Sigmoid colon (tissue), 7 donors: Measurements from ENCODE around the gene STK32B. TPM values are rescaled to one million over a fixed set of nuclear protein-coding genes. Genes with fewer than 3 reads are reported as not detected.

Experiments used
- DNase-seq: peaks from one replicate; pipeline ENCODE4 v3.0.0-alpha.2; 2019
- H3K27ac ChIP-seq, 4 donors: fragments of 200-600 bp; sonication (generic); one replicate each; pipeline ENCODE4 v1.5.1; 2016 to 2019; ENCODE audit warnings: mild to moderate bottlenecking in 1 of 4
- H3K27me3 ChIP-seq, 3 donors: fragments of 200-600 bp; sonication (generic); one replicate each; pipeline ENCODE4 v1.5.1; 2019; ENCODE audit warnings: mild to moderate bottlenecking in 1 of 3
- H3K36me3 ChIP-seq, 4 donors: fragments of 200-600 bp; sonication (generic); one replicate each; pipeline ENCODE4 v1.5.1; 2016 to 2019
- H3K4me1 ChIP-seq, 4 donors: fragments of 200-600 bp; sonication (generic); one replicate each; pipeline ENCODE4 v1.5.1; 2017 to 2019
- H3K4me3 ChIP-seq, 4 donors: fragments of 200-600 bp; sonication (generic); one replicate each; pipeline ENCODE4 v1.5.1; 2017 to 2019; ENCODE audit warnings: mild to moderate bottlenecking in 2 of 4, moderate library complexity in 1 of 4
- H3K9me3 ChIP-seq, 4 donors: fragments of 200-600 bp in 3 of 4; sonication (generic) in 3 of 4; one replicate each; pipeline versions ENCODE4 v1.5.1 to v1.6.1; 2013 to 2019
- EP300 ChIP-seq, 4 donors: sonication (generic); formaldehyde crosslinking; IDR thresholded peaks; one replicate each; pipeline ENCODE4 v1.6.1; 2017; ENCODE audit warnings: antibody characterized with exemption in 4 of 4
- POLR2A ChIP-seq, 2 donors: fragments of 450-650 bp; IDR thresholded peaks; one replicate each; pipeline ENCODE4 v1.6.1; 2016; ENCODE audit warnings: antibody characterized with exemption in 2 of 2, mild to moderate bottlenecking in 2 of 2, moderate library complexity in 2 of 2
- POLR2AphosphoS5 ChIP-seq, 4 donors: sonication (generic); formaldehyde crosslinking; IDR thresholded peaks; one replicate each; pipeline ENCODE4 v1.6.1; 2017; ENCODE audit warnings: antibody characterized with exemption in 4 of 4
- WGBS, 2 donors: extraction: QIAGEN DNeasy Blood & Tissue Kit; methylation state at CpG; one replicate each; pipeline ENCODE4 v1.1.7; 2013; 5-methylcytosine and 5-hydroxymethylcytosine counted together
- intact Hi-C: fragments of 100-400 bp; cut with DNase I; formaldehyde crosslinking; loops from one replicate; pipeline ENCODE4 v1.15.1; 2023
- polyA plus RNA-seq, 3 donors: library from polyadenylated mRNA; stranded (reverse); fragments of 200-250 nt; gene quantifications; one replicate each; pipeline ENCODE4 v1.2.3, GENCODE V29; 2013
- total RNA-seq, 4 donors: library from RNA; depleted of rRNA; stranded (reverse); fragments of >200 nt; gene quantifications; one replicate each; pipeline ENCODE4 v1.1.0, GENCODE V29; 2016
- TF ChIP-seq, protein P1 (sequence below), 4 experiments: fragments of 450-650 bp in 3 of 4; fragments of 200-600 bp in 1 of 4; IDR thresholded peaks; one replicate each; pipeline ENCODE4 v1.5.1; 2016 to 2019; ENCODE audit warnings: antibody characterized with exemption in 4 of 4, mild to moderate bottlenecking in 3 of 4, moderate library complexity in 2 of 4
- donor health status: healthy with polysubstance abuse.
- donor health status: Bipolar disorder and iron deficiency.
- donor health status: healthy.

Gene STK32B
- total and polyA plus RNA-seq, 7 donors, result 0.23 to 3.9 (median 1.8) TPM

DNA sequence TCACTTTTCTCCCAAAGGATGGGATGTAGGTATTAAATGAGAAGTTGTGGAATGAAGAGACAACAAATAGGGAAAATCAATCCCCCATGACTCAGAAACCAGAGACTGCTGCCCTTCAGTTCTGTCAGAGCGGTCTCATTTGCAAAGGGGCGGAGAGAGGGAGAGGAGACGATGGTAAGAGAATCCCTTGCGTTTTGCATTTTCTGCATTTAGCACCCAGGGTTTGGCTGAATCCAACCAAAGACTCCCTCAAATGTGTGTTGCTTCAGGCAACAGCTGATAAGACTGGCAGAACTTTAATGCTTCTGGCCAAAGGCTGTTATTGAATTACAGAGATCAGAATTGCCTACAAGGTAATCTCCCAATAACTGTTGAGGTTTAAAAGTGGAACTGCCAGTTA lies 426.9 kb downstream of the STK32B start:
- Histone ChIP-seq H3K27me3 (no peaks in the 10 kb centered on the region), H3K9me3 (peaks cover 0 to 2% (median 0%) of the 10 kb centered on the region in 4 donors), H3K36me3 (no peaks in the 10 kb centered on the region), H3K4me3 (no peak overlapping the region), H3K4me1 (no peaks in the 10 kb centered on the region), H3K27ac (no peak overlapping the region)
- WGBS, 2 donors, result 73 to 75% methylated on average over 4 of the region's 4 CpGs
- intact Hi-C loops, result no loop called here
- DNase-seq, result no peak
- TF ChIP-seq EP300 (IDR thresholded peaks at IDR 0.05) (no peak), POLR2AphosphoS5 (IDR thresholded peaks at IDR 0.05) (no peak), POLR2A (IDR thresholded peaks at IDR 0.05) (no peak)
- TF ChIP-seq, protein P1, sequence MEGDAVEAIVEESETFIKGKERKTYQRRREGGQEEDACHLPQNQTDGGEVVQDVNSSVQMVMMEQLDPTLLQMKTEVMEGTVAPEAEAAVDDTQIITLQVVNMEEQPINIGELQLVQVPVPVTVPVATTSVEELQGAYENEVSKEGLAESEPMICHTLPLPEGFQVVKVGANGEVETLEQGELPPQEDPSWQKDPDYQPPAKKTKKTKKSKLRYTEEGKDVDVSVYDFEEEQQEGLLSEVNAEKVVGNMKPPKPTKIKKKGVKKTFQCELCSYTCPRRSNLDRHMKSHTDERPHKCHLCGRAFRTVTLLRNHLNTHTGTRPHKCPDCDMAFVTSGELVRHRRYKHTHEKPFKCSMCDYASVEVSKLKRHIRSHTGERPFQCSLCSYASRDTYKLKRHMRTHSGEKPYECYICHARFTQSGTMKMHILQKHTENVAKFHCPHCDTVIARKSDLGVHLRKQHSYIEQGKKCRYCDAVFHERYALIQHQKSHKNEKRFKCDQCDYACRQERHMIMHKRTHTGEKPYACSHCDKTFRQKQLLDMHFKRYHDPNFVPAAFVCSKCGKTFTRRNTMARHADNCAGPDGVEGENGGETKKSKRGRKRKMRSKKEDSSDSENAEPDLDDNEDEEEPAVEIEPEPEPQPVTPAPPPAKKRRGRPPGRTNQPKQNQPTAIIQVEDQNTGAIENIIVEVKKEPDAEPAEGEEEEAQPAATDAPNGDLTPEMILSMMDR (IDR thresholded peaks at IDR 0.05), result no peak

DNA sequence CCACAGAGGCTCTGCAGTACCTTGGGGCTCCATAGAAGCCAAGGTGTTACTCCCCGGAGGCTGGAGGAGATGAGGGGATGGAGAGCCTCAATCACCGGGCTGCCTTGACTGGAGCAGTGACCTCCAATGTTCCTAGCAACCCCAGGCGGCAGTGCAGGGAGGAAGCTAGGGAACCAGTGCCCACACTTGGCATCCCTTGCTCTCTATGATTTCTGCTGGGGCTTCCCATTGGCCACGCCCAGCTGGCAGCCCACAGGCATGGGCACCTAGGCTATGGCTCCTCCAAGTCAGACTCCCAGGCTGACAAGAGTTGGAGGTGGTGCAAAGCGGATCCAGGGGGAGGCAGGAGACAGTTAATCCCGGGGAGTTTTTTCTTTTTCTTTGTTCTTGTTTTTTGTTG lies 427.4 kb downstream of the STK32B start:
- TF ChIP-seq POLR2A (IDR thresholded peaks at IDR 0.05), result no peak
- TF ChIP-seq EP300 (IDR thresholded peaks at IDR 0.05), result no peak
- no peak for TF ChIP-seq POLR2AphosphoS5 (IDR thresholded peaks at IDR 0.05)
- TF ChIP-seq, protein P1 (IDR thresholded peaks at IDR 0.05), result no peak
- intact Hi-C loops, result no loop called here
- Histone ChIP-seq H3K9me3 (peaks cover 0 to 2% (median 0%) of the 10 kb centered on the region in 4 donors), H3K27me3 (no peaks in the 10 kb centered on the region), H3K27ac (no peak overlapping the region), H3K4me1 (no peaks in the 10 kb centered on the region), H3K4me3 (no peak overlapping the region), H3K36me3 (no peaks in the 10 kb centered on the region)
- no peak for DNase-seq
- WGBS, 2 donors, result 79 to 89% methylated on average over 6 of the region's 6 CpGs

- TF ChIP-seq POLR2A (IDR thresholded peaks at IDR 0.05) (no peak), EP300 (IDR thresholded peaks at IDR 0.05) (no peak), POLR2AphosphoS5 (IDR thresholded peaks at IDR 0.05) (no peak)
- TF ChIP-seq, protein P1 (IDR thresholded peaks at IDR 0.05), result no peak
- no peaks in the 10 kb centered on the region for H3K4me1 ChIP-seq
These were observed 428.3 kb downstream of the STK32B start for GRCh38 chr4:5479518-5480060.

DNA sequence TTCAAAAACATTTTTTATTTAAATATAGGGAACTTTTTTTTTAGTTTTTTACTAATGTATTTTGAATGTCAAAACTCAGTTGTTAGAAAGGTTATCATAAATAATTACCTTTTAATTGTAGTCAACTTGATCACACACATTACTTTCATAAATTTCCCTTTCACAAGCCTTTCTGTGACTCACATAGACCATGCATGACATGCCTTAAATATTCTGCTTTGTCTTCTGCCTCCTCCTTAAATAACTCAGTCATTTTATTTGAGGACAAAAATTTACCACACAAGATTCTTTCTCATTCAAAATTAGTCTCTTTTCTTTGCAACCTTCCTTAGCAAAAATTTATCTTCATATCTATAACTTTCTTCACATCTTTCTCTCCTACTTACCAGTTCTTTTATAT lies 437.1 kb downstream of the STK32B start:
- H3K4me1 ChIP-seq, result no peaks in the 10 kb centered on the region
- no peak for DNase-seq
- no peak overlapping the region for H3K27ac ChIP-seq
- H3K36me3 ChIP-seq, result no peaks in the 10 kb centered on the region
- no peaks in the 10 kb centered on the region for H3K27me3 ChIP-seq
- intact Hi-C loops, result no loop called here
- H3K9me3 ChIP-seq, result peaks cover 0 to 17% (median 6%) of the 10 kb centered on the region in 4 donors
- H3K4me3 ChIP-seq, result no peak overlapping the region
- TF ChIP-seq POLR2A (IDR thresholded peaks at IDR 0.05) (no peak), POLR2AphosphoS5 (IDR thresholded peaks at IDR 0.05) (no peak), EP300 (IDR thresholded peaks at IDR 0.05) (no peak)
- TF ChIP-seq, protein P1 (IDR thresholded peaks at IDR 0.05), result no peak

More at GRCh38 chr4:5479518-5480060, 428.3 kb downstream of the STK32B start:
- 91 to 94% methylated on average over 4 of the region's 4 CpGs for WGBS, 2 donors
- Histone ChIP-seq H3K27ac (no peak overlapping the region), H3K9me3 (peaks cover 0 to 2% (median 0%) of the 10 kb centered on the region in 4 donors), H3K36me3 (no peaks in the 10 kb centered on the region), H3K27me3 (no peaks in the 10 kb centered on the region), H3K4me3 (no peak overlapping the region)
- intact Hi-C loops, result no loop called here
- DNase-seq, result no peak

GRCh38 chr4:5489260-5489659 lies 438.0 kb downstream of the STK32B start:
- H3K27ac ChIP-seq, result no peak overlapping the region
- H3K27me3 ChIP-seq, result no peaks in the 10 kb centered on the region
- DNase-seq, result no peak
- intact Hi-C loops, result no loop called here
- H3K9me3 ChIP-seq, result peaks cover 0 to 17% (median 6%) of the 10 kb centered on the region in 4 donors
- TF ChIP-seq EP300 (IDR thresholded peaks at IDR 0.05), result no peak
- TF ChIP-seq, protein P1 (IDR thresholded peaks at IDR 0.05), result no peak
- TF ChIP-seq POLR2AphosphoS5 (IDR thresholded peaks at IDR 0.05), result no peak
- TF ChIP-seq POLR2A (IDR thresholded peaks at IDR 0.05), result no peak
- no peaks in the 10 kb centered on the region for H3K4me1 ChIP-seq
- 34 to 62% methylated on average over 1 of the region's 1 CpG for WGBS, 2 donors
- H3K4me3 ChIP-seq, result no peak overlapping the region
- H3K36me3 ChIP-seq, result no peaks in the 10 kb centered on the region
